ENCODE results near the gene WDR43.
"Not testable (repeated sequence)": the region's sequence is repeated elsewhere in the genome, so short reads cannot be mapped to it uniquely, and the experiment has no call there.

Gene WDR43

DNA sequence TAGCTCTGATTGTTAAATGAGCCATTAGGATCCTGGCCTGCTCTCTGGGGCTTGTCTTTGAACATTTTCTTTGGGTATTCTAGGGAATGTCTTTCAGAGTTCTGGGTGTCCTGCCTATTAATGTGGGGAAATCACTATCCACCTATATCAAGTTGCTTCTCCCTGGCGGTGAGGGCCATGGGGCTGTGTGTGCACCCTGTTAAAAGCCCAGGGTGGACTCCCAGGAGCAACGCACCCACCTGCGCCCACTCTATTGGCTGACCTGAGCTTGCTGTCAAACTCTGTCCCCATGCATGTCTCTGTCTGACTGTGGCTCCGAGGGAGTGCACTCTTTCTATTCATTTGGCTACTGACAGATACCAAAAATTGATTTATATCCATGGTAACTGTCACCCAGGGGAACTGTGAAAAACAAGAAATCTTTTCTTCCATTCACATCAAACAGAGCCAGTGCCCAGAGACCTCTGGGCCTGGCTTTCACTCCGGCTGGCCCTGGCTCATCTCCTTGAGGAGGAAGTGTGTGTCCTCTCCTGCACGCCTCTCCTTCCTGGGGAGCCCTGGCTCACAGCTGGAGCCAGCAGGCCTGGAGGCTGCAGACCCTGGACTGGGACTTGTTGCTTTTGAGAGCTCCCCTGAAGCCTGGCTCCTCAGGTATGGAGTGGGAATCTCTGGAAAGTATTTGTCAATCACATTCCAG, 76.1 kb downstream of the WDR43 start:
- H3K27ac ChIP-seq = no peak overlapping the region
- TF ChIP-seq, protein P1, sequence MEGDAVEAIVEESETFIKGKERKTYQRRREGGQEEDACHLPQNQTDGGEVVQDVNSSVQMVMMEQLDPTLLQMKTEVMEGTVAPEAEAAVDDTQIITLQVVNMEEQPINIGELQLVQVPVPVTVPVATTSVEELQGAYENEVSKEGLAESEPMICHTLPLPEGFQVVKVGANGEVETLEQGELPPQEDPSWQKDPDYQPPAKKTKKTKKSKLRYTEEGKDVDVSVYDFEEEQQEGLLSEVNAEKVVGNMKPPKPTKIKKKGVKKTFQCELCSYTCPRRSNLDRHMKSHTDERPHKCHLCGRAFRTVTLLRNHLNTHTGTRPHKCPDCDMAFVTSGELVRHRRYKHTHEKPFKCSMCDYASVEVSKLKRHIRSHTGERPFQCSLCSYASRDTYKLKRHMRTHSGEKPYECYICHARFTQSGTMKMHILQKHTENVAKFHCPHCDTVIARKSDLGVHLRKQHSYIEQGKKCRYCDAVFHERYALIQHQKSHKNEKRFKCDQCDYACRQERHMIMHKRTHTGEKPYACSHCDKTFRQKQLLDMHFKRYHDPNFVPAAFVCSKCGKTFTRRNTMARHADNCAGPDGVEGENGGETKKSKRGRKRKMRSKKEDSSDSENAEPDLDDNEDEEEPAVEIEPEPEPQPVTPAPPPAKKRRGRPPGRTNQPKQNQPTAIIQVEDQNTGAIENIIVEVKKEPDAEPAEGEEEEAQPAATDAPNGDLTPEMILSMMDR (conservative IDR thresholded peaks at IDR 0.05) = no peak
- TF ChIP-seq ZFX (IDR thresholded peaks at IDR 0.05) = no peak

DNA sequence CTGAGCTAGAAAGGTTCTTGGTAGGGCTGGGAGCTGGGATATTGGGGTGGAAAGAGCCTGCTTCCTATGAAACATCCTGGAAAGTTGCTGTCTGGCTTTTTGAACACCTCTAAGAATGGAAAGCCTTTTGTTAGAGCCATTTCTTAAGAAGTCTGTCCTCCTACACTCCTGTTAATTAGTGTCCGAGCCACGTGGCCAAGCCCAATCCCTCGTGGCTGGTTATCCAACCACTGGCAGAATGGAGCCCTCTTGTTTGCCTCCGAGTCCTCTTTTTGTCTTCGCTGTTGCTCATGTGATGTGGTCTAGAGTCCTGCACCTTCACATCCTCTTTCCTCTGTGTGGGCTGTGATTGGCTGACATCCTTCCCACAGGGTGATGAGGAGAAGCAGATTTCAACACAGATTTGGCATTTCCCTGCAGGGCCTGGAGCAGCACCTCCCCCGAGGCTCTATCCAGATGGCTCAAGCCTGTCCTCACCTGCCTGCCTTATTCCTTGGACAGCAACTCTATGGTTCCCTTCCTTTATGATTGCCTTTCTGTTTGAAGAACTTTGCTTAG, 78.4 kb downstream of the WDR43 start:
- TF ChIP-seq, protein P1 (conservative IDR thresholded peaks at IDR 0.05) = no peak
- no peak for TF ChIP-seq ZFX (IDR thresholded peaks at IDR 0.05)

DNA sequence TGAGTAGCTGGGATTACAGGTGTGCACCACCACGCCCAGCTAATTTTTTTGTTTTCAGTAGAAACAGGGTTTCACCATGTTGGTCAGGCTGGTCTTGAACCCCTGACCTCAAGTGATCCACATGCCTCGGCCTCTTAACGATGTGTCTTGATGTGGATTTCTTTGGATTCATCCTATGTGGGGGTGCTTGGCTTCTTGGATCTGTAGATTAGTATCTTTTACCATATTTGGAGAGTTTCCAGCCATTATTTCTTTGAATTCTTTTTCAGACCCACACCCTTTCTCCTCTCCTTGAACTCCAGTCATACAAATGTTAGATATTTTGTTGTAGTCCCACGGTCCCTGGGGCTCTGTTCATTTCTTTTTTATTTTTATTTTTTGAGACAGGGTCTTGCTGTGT, 79.8 kb downstream of the WDR43 start:
- no peak for TF ChIP-seq ZFX (IDR thresholded peaks at IDR 0.05)
- no peak overlapping the region for H3K27ac ChIP-seq

More for the DNA sequence above, 78.4 kb downstream of the WDR43 start:
- H3K27ac ChIP-seq = no peak overlapping the region

DNA sequence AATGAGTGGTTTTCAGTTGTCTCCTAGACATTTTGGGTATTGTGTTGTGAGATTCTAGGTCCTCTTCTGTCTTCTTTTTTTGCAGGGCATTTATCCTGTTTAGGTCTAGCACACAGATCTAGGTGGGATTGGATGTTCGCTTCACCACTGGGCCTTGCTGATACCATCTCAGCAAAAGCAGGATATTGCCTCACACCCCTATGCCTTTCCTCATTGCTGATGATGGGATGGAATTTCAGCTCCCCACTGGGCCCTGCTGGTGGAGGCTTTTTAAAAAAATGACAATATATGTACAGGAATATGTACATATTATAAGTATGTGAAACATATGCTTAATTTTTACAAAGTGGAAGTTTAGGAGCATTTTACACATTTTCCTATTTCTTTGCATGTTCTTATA, 81.2 kb downstream of the WDR43 start:
- TF ChIP-seq, protein P1 (conservative IDR thresholded peaks at IDR 0.05) = no peak
- no peak for TF ChIP-seq ZFX (IDR thresholded peaks at IDR 0.05)
- no peak overlapping the region for H3K27ac ChIP-seq

DNA sequence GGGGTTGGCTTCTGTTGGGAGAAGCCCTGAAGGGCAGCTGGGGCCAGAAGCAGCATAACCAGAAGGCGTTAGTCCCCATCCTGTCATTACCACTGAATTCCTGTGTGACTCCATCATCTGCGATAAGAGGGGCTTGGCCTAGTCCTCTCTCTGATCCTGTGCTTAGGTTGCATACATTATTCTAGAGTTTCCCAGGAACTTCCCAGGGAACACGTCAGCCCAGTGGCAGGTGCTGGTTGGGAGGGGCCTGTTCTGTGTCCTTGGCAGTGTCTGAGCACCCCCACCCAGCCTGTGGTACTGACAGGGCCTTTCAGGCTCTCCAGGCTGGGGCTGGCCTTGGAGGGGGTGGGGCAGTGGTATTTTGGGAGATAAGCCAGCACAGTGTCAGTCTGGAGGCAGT, 82.1 kb downstream of the WDR43 start:
- H3K27ac ChIP-seq = no peak overlapping the region
- TF ChIP-seq ZFX (IDR thresholded peaks at IDR 0.05) = no peak
- TF ChIP-seq, protein P1 (conservative IDR thresholded peaks at IDR 0.05) = no peak

DNA sequence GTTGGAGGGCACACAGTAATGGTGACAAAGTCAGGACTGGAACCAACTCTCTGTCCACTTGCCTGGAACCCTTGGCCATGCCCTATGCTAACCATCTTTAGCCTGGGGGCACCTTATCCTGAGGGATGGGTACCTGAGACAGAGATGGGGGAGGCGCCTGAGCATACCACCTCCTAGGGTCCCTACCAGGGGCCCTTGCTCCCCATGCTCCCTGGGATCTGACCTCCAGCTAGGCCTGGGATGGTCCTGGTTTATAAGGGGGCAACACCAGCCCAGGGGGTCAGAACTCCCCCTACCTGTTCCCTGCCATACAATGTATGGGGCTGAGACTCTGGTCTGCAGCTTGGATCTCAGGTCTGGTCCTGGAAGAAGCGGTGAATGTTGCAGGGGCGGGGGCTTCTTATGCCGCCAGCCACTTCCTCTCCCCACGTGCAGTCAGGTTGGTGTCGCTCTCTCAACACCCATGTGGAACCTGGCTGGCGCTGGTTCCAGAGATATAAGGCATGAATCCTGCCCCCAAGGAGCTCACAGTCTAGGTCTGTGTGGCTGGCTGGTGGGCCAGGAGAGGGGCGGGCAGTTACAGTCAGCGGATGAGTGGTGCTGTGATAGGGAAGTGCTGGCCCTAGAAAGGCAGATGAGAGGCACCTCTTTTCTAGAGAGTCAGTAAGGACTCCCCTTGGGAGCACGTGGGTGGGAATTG, 82.9 kb downstream of the WDR43 start:
- no peak overlapping the region for H3K27ac ChIP-seq
- TF ChIP-seq, protein P1 (conservative IDR thresholded peaks at IDR 0.05) = no peak
- no peak for TF ChIP-seq ZFX (IDR thresholded peaks at IDR 0.05)

DNA sequence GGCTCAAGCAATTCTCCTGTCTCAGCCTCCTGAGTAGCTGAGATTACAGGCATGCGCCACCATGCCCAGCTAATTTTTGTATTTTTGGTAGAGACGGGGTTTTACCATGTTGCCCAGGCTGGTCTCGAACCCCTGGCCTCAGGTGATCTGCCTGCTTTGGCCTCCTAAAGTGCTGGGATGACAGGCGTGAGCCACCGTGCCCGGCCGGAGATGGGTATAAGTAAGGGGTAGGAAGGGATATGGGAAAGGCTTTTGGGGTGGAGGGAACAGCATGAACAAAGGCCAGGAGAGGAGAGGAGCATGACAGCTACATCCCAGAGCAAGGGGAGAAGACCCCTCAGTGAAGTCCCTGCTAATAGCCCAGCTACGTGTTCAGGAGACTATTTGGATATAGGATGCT, 83.5 kb downstream of the WDR43 start:
- H3K27ac ChIP-seq = not testable (repeated sequence)

DNA sequence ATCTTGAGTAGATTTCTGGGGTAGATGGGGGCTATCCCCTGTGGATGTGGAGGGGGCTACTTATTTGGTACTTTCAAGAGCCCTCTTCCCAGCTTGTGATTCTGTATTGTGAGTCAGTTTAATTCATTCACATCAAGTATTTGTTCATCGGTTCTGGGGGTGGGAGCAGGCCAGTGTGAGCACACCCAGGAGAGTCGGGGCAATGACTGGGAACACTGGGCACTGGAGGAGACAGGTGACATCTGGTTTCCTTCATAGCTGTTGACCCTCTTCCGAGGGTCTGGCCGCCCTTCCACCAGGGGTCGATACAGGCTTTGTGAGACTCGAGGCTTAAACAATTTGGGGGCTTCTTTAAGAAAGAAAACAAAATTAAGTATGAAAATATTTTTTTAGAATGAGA, 84.1 kb downstream of the WDR43 start:
- TF ChIP-seq, protein P1 (conservative IDR thresholded peaks at IDR 0.05) = no peak
- TF ChIP-seq ZFX (IDR thresholded peaks at IDR 0.05) = no peak
- no peak overlapping the region for H3K27ac ChIP-seq
